GM23338 (cell line): ENCODE measurements around the gene SLC48A1.

ENCODE experiments used
- CREB1 ChIP-seq: fragments of 250-450 bp; sonication (Bioruptor Pico); IDR thresholded peaks from 2 replicates; pipeline ENCODE4 v1.5.0; 2020; ENCODE audit warnings: low read depth, mild to moderate bottlenecking, moderate library complexity
- EZH2 ChIP-seq: fragments of 200-600 bp; sonication (generic); IDR thresholded peaks from one replicate; pipeline ENCODE4 v1.8.0; 2017; ENCODE audit warnings: antibody characterized with exemption, mild to moderate bottlenecking, low read depth; ENCODE audit not compliant: unreplicated experiment
- EZH2phosphoT487 ChIP-seq: fragments of 200-600 bp; sonication (generic); IDR thresholded peaks from one replicate; pipeline ENCODE4 v1.8.1; 2018; ENCODE audit warnings: antibody characterized with exemption; ENCODE audit not compliant: unreplicated experiment
- JUNB ChIP-seq: IDR thresholded peaks from one replicate; pipeline ENCODE4 v1.6.1; 2016; ENCODE audit warnings: antibody characterized with exemption; ENCODE audit not compliant: unreplicated experiment
- NANOG ChIP-seq: IDR thresholded peaks from 2 replicates; pipeline ENCODE4 v1.6.1; 2016; ENCODE audit warnings: antibody characterized with exemption, borderline replicate concordance
- POLR2AphosphoS5 ChIP-seq: IDR thresholded peaks from 2 replicates; pipeline ENCODE4 v1.6.1; 2016; ENCODE audit warnings: antibody characterized with exemption, low read depth
- STAT1 ChIP-seq: IDR thresholded peaks from one replicate; pipeline ENCODE4 v1.6.1; 2016; ENCODE audit warnings: antibody characterized with exemption; ENCODE audit not compliant: unreplicated experiment
- ZNF114 ChIP-seq: fragments of 250-450 bp; sonication (Bioruptor Pico); IDR thresholded peaks from 2 replicates; pipeline ENCODE4 v1.5.0; 2020; ENCODE audit warnings: mild to moderate bottlenecking, moderate library complexity
- ZNF331 ChIP-seq: fragments of 250-450 bp; sonication (Bioruptor Pico); IDR thresholded peaks from 2 replicates; pipeline ENCODE4 v1.5.0; 2020; ENCODE audit warnings: low read depth, mild to moderate bottlenecking, moderate library complexity
- TF ChIP-seq, protein P1 (sequence below), 2 experiments: fragments of 200-600 bp in 1 of 2; sonication (generic) in 1 of 2; conservative IDR thresholded peaks; 2 replicates each; pipeline versions ENCODE4 v1.5.1 to v1.6.1; 2016 to 2017; ENCODE audit warnings: antibody characterized with exemption in 2 of 2, low read depth in 2 of 2, mild to moderate bottlenecking in 2 of 2, moderate library complexity in 1 of 2
- TF ChIP-seq, protein P2 (sequence below): IDR thresholded peaks from one replicate; pipeline ENCODE4 v1.6.1; 2018; ENCODE audit warnings: antibody characterized with exemption; ENCODE audit not compliant: unreplicated experiment
- TF ChIP-seq, protein P3 (sequence below): IDR thresholded peaks from 2 replicates; pipeline ENCODE4 v1.6.1; 2016; ENCODE audit warnings: antibody characterized with exemption
- TF ChIP-seq, protein P4 (sequence below): fragments of 250-450 bp; sonication (Bioruptor Pico); IDR thresholded peaks from 2 replicates; pipeline ENCODE4 v1.5.0; 2020; ENCODE audit warnings: mild to moderate bottlenecking, moderate library complexity

DNA sequence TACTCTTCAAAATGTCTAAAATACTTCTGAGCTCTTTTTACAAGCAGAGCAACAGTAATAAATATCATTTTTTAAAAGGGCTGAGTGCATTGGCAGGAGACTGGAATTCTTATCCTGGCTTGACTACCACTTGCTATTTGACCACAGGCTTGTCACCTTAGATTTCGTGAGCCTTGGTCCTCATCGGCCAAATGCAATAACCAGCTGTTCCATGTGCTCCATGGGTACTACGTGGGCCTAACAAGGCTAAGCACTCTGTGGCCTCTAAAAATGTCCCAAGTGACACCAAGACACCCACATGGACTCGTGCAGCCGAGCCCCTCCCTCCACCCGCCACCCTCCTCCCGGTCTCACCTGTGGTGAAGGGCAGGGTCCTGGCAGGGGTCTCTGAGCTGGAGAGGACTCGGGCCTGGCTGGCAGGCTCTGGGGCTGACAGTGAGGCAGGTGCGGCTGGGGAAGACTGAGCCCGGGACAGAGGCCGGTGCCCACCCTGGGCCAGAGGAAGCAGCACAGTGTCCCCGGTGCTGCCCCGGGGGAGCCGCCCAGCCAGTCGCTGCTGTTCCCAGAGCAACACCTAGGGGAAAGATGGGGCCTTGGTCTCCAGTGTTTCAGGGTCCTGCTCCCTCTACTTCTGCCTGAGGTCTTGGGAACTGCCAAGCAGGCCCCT is 20.1 kb downstream of the SLC48A1 start:
- TF ChIP-seq, protein P1, sequence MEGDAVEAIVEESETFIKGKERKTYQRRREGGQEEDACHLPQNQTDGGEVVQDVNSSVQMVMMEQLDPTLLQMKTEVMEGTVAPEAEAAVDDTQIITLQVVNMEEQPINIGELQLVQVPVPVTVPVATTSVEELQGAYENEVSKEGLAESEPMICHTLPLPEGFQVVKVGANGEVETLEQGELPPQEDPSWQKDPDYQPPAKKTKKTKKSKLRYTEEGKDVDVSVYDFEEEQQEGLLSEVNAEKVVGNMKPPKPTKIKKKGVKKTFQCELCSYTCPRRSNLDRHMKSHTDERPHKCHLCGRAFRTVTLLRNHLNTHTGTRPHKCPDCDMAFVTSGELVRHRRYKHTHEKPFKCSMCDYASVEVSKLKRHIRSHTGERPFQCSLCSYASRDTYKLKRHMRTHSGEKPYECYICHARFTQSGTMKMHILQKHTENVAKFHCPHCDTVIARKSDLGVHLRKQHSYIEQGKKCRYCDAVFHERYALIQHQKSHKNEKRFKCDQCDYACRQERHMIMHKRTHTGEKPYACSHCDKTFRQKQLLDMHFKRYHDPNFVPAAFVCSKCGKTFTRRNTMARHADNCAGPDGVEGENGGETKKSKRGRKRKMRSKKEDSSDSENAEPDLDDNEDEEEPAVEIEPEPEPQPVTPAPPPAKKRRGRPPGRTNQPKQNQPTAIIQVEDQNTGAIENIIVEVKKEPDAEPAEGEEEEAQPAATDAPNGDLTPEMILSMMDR (conservative IDR thresholded peaks at IDR 0.05; ENCODE audit: low read depth in 2 of 2): no peak
- TF ChIP-seq POLR2AphosphoS5: no peak
- TF ChIP-seq NANOG: no peak
- no peak for TF ChIP-seq JUNB
- no peak for TF ChIP-seq EZH2phosphoT487
- TF ChIP-seq EZH2: no peak
- TF ChIP-seq, protein P2, sequence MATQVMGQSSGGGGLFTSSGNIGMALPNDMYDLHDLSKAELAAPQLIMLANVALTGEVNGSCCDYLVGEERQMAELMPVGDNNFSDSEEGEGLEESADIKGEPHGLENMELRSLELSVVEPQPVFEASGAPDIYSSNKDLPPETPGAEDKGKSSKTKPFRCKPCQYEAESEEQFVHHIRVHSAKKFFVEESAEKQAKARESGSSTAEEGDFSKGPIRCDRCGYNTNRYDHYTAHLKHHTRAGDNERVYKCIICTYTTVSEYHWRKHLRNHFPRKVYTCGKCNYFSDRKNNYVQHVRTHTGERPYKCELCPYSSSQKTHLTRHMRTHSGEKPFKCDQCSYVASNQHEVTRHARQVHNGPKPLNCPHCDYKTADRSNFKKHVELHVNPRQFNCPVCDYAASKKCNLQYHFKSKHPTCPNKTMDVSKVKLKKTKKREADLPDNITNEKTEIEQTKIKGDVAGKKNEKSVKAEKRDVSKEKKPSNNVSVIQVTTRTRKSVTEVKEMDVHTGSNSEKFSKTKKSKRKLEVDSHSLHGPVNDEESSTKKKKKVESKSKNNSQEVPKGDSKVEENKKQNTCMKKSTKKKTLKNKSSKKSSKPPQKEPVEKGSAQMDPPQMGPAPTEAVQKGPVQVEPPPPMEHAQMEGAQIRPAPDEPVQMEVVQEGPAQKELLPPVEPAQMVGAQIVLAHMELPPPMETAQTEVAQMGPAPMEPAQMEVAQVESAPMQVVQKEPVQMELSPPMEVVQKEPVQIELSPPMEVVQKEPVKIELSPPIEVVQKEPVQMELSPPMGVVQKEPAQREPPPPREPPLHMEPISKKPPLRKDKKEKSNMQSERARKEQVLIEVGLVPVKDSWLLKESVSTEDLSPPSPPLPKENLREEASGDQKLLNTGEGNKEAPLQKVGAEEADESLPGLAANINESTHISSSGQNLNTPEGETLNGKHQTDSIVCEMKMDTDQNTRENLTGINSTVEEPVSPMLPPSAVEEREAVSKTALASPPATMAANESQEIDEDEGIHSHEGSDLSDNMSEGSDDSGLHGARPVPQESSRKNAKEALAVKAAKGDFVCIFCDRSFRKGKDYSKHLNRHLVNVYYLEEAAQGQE: no peak
- TF ChIP-seq CREB1 (CRISPR knock-in tag): no peak
- TF ChIP-seq, protein P3, sequence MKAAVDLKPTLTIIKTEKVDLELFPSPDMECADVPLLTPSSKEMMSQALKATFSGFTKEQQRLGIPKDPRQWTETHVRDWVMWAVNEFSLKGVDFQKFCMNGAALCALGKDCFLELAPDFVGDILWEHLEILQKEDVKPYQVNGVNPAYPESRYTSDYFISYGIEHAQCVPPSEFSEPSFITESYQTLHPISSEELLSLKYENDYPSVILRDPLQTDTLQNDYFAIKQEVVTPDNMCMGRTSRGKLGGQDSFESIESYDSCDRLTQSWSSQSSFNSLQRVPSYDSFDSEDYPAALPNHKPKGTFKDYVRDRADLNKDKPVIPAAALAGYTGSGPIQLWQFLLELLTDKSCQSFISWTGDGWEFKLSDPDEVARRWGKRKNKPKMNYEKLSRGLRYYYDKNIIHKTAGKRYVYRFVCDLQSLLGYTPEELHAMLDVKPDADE: no peak
- no peak for TF ChIP-seq ZNF331 (CRISPR knock-in tag)
- no peak for TF ChIP-seq ZNF114 (CRISPR knock-in tag)
- TF ChIP-seq STAT1: no peak
- TF ChIP-seq, protein P4, sequence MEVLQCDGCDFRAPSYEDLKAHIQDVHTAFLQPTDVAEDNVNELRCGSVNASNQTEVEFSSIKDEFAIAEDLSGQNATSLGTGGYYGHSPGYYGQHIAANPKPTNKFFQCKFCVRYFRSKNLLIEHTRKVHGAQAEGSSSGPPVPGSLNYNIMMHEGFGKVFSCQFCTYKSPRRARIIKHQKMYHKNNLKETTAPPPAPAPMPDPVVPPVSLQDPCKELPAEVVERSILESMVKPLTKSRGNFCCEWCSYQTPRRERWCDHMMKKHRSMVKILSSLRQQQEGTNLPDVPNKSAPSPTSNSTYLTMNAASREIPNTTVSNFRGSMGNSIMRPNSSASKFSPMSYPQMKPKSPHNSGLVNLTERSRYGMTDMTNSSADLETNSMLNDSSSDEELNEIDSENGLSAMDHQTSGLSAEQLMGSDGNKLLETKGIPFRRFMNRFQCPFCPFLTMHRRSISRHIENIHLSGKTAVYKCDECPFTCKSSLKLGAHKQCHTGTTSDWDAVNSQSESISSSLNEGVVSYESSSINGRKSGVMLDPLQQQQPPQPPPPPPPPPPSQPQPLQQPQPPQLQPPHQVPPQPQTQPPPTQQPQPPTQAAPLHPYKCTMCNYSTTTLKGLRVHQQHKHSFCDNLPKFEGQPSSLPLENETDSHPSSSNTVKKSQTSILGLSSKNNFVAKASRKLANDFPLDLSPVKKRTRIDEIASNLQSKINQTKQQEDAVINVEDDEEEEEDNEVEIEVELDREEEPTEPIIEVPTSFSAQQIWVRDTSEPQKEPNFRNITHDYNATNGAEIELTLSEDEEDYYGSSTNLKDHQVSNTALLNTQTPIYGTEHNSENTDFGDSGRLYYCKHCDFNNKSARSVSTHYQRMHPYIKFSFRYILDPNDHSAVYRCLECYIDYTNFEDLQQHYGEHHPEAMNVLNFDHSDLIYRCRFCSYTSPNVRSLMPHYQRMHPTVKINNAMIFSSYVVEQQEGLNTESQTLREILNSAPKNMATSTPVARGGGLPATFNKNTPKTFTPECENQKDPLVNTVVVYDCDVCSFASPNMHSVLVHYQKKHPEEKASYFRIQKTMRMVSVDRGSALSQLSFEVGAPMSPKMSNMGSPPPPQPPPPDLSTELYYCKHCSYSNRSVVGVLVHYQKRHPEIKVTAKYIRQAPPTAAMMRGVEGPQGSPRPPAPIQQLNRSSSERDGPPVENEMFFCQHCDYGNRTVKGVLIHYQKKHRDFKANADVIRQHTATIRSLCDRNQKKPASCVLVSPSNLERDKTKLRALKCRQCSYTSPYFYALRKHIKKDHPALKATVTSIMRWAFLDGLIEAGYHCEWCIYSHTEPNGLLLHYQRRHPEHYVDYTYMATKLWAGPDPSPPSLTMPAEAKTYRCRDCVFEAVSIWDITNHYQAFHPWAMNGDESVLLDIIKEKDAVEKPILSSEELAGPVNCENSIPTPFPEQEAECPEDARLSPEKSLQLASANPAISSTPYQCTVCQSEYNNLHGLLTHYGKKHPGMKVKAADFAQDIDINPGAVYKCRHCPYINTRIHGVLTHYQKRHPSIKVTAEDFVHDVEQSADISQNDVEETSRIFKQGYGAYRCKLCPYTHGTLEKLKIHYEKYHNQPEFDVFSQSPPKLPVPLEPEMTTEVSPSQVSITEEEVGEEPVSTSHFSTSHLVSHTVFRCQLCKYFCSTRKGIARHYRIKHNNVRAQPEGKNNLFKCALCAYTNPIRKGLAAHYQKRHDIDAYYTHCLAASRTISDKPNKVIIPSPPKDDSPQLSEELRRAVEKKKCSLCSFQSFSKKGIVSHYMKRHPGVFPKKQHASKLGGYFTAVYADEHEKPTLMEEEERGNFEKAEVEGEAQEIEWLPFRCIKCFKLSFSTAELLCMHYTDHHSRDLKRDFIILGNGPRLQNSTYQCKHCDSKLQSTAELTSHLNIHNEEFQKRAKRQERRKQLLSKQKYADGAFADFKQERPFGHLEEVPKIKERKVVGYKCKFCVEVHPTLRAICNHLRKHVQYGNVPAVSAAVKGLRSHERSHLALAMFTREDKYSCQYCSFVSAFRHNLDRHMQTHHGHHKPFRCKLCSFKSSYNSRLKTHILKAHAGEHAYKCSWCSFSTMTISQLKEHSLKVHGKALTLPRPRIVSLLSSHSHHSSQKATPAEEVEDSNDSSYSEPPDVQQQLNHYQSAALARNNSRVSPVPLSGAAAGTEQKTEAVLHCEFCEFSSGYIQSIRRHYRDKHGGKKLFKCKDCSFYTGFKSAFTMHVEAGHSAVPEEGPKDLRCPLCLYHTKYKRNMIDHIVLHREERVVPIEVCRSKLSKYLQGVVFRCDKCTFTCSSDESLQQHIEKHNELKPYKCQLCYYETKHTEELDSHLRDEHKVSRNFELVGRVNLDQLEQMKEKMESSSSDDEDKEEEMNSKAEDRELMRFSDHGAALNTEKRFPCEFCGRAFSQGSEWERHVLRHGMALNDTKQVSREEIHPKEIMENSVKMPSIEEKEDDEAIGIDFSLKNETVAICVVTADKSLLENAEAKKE (CRISPR knock-in tag): no peak
